ENCODE results near the gene FMNL2. TPM values are rescaled to one million over a fixed set of nuclear protein-coding genes. Genes with fewer than 3 reads are reported as not detected.
A peak's percentile ranks its signal among the peaks of the same experiment; 100 is the strongest.

The FMNL2 gene
- total and polyA plus RNA-seq, 2 of the 4 experiments (the other 2 are of a cell fraction) = 10.9 to 11.4 TPM

GRCh38 chr2:152369176-152369860, 34.3 kb downstream of the FMNL2 start:
- H3K9me1 ChIP-seq (ENCODE audit: insufficient read depth, low read length) = no peaks in the 10 kb centered on the region; the same call in 1 of the 2 replicates
- H3K9me3 ChIP-seq (ENCODE audit: control insufficient read depth, insufficient read depth, low read length) = no peaks in the 10 kb centered on the region
- no peak overlapping the region for H3K9ac ChIP-seq (ENCODE audit: low read depth, low read length)
- no peak overlapping the region for H3K4ac ChIP-seq (ENCODE audit: low read depth, low read length)
- no peaks in the 10 kb centered on the region for H3K36me3 ChIP-seq (ENCODE audit: control insufficient read depth, insufficient read depth, low read length)
- H3K18ac ChIP-seq (ENCODE audit: low read depth, low read length) = no peak overlapping the region
- H3K56ac ChIP-seq (ENCODE audit: extremely low read depth, insufficient read depth, low read length) = no peak overlapping the region
- H2AK9ac ChIP-seq (replicated peaks; ENCODE audit: low read depth, low read length, poor library complexity) = no peak overlapping the region
- H2AFZ ChIP-seq (replicated peaks; ENCODE audit: low read length, poor library complexity) = no peak overlapping the region
- H2BK120ac ChIP-seq (ENCODE audit: low read depth, low read length) = no peak overlapping the region
- dilution Hi-C loops (cut with HindIII; ENCODE audit: low sequenced_read_pairs, unreplicated experiment) = no loop called here
- H2BK15ac ChIP-seq (ENCODE audit: low read depth, low read length) = no peak overlapping the region
- intact Hi-C loops (cut with micrococcal nuclease) = no loop called here
- no peak overlapping the region for H2AK5ac ChIP-seq (ENCODE audit: low read depth, low read length)
- in situ Hi-C loops (cut with MboI; ENCODE audit: low sequenced_read_pairs) = no loop called here
- H3K23ac ChIP-seq (ENCODE audit: low read depth, low read length) = no peak overlapping the region
- no peak for TF ChIP-seq BHLHE40 (IDR thresholded peaks at IDR 0.05; ENCODE audit: low read depth, low read length)
- TF ChIP-seq MXI1 (IDR thresholded peaks at IDR 0.05; ENCODE audit: borderline replicate concordance, low read depth, low read length) = no peak
- no peak for TF ChIP-seq USF2 (IDR thresholded peaks at IDR 0.05; ENCODE audit: low read depth, low read length)
- TF ChIP-seq CTCF (conservative IDR thresholded peaks at IDR 0.05; ENCODE audit: low read depth, low read length) = no peak
- TF ChIP-seq FOS (IDR thresholded peaks at IDR 0.05; ENCODE audit: low read depth, low read length) = peak; percentile 28; the same call in 1 of the 2 replicates
- TF ChIP-seq CEBPB (IDR thresholded peaks at IDR 0.05; ENCODE audit: low read depth, low read length) = peak; percentile 84
- TF ChIP-seq MAZ (IDR thresholded peaks at IDR 0.05; ENCODE audit: borderline replicate concordance, low read depth, low read length) = no peak
- TF ChIP-seq NFE2L2 (IDR thresholded peaks at IDR 0.05; ENCODE audit: low read depth, low read length) = no peak
- H3K4me2 ChIP-seq (ENCODE audit: low read depth, low read length) = peak overlapping the region; percentile 31
- no peaks in the 10 kb centered on the region for H4K20me1 ChIP-seq (ENCODE audit: insufficient read depth, low read length)
- H2BK20ac ChIP-seq (ENCODE audit: low read depth, low read length) = 0 out of 2 replicates have a peak overlapping the region, but pooled peaks have one; percentile 9
- H3K79me1 ChIP-seq (ENCODE audit: low read depth in 1 of 2, low read length in 2 of 2) = peaks cover 16 to 31% of the 10 kb centered on the region in 2 experiments
- peak; percentile 91 for DNase-seq
- ChIA-PET POLR2A (ENCODE audit: unreplicated experiment) (no interaction called here), CTCF (no interaction called here)
- no peaks in the 10 kb centered on the region for H3K27me3 ChIP-seq (ENCODE audit: control insufficient read depth, insufficient read depth, low read length)
- ATAC-seq (ENCODE audit: low read depth) = peak; percentile 93
- no peak overlapping the region for H3K14ac ChIP-seq (replicated peaks; ENCODE audit: low read depth, low read length)
- H3K4me3 ChIP-seq (ENCODE audit: insufficient read depth, low read depth, low read length) = no peak overlapping the region
- WGBS, 2 experiments (ENCODE audit: extremely low coverage in 2 of 2, insufficient read length in 1 of 2) = no CpG with 5 or more reads among the region's 5 CpGs
- no TSS peak for BruUV-seq (replicated peaks)
- H3K4me1 ChIP-seq (ENCODE audit: control insufficient read depth, insufficient read depth, low read length) = peaks cover 9% of the 10 kb centered on the region
- no peak overlapping the region for H3K27ac ChIP-seq (ENCODE audit: insufficient read depth, low read length)
- no peak overlapping the region for H4K8ac ChIP-seq (ENCODE audit: low read depth in 2 of 2, low read length in 2 of 2)
- no peak overlapping the region for H4K91ac ChIP-seq (ENCODE audit: insufficient read depth, low read depth, low read length)
- no peak overlapping the region for H4K5ac ChIP-seq (ENCODE audit: low read depth, low read length)
- H2BK5ac ChIP-seq (ENCODE audit: low read depth, low read length, poor library complexity, severe bottlenecking) = no peak overlapping the region

Data from IMR-90 (cell line).